OCI-LY3 (cell line): Measurements from ENCODE around the gene MPPED1.

Experiments
- CTCF ChIP-seq: fragments of 200-600, 300-600 bp; sonication (generic); IDR thresholded peaks from 2 replicates; pipeline ENCODE4 v1.5.1; 2014; ENCODE audit warnings: antibody characterized with exemption, low read length, low read depth
- EZH2phosphoT487 ChIP-seq: fragments of 200-600 bp; shearing (Covaris generic); IDR thresholded peaks from 2 replicates; pipeline ENCODE4 v1.6.1; 2018; ENCODE audit warnings: antibody characterized with exemption, mixed run types, low read depth

GRCh38 chr22:43448048-43448447 lies 36.2 kb downstream of the MPPED1 start:
- TF ChIP-seq EZH2phosphoT487 (no peak), CTCF (no peak)
